Naive thymus-derived CD4-positive, alpha-beta T cell (primary cell): ENCODE results near the gene IL1RAPL1. TPM values are rescaled to one million over a fixed set of nuclear protein-coding genes. Genes with fewer than 3 reads are reported as not detected.

Experiments
- ATAC-seq: fragments of 150-1000 bp; cut with Tn5 transposase; 2 replicates; pipeline ENCODE4 v1.10.0; 2021; ENCODE audit warnings: mild to moderate bottlenecking, moderate library complexity
- CTCF ChIA-PET: fragments of 350-600 bp; sonication (Branson Sonifier 250); formaldehyde crosslinking; loops from one replicate; lab custom pipeline; 2021; ENCODE audit warnings: antibody characterized with exemption; lab: Charles Lee
- POLR2A ChIA-PET: fragments of 350-600 bp; sonication (Branson Sonifier 250); formaldehyde crosslinking; loops from one replicate; lab custom pipeline; 2021; ENCODE audit warnings: antibody characterized with exemption, inconsistent platforms; lab: Charles Lee
- DNase-seq, 9 donors: peaks; one replicate each; pipeline versions ENCODE4 v3.0.0 to v3.0.0-alpha.2; 2020 to 2022; ENCODE audit warnings: mixed read lengths in 1 of 9
- H3K27ac ChIP-seq: one replicate; pipeline ENCODE4 v1.7.0; 2013; ENCODE audit warnings: mild to moderate bottlenecking, low read depth, low read length, moderate library complexity
- H3K27me3 ChIP-seq, 2 donors: one replicate each; pipeline ENCODE4 v1.7.0; 2013; ENCODE audit warnings: low read length in 2 of 2, mild to moderate bottlenecking in 2 of 2, moderate library complexity in 2 of 2; ENCODE audit not compliant: control insufficient read depth in 2 of 2, insufficient read depth in 2 of 2
- H3K36me3 ChIP-seq, 3 experiments: 1 replicate in 2 of 3; 2 replicates in 1 of 3; pipeline ENCODE4 v1.7.0; 2013; ENCODE audit warnings: low read length in 3 of 3, mild to moderate bottlenecking in 3 of 3, moderate library complexity in 1 of 3; ENCODE audit not compliant: insufficient read depth in 3 of 3, control insufficient read depth in 2 of 3
- H3K4me1 ChIP-seq, 2 donors: one replicate each; pipeline ENCODE4 v1.7.0; 2013; ENCODE audit warnings: low read length in 2 of 2, mild to moderate bottlenecking in 2 of 2, moderate library complexity in 1 of 2; ENCODE audit not compliant: control insufficient read depth in 2 of 2, insufficient read depth in 2 of 2
- H3K4me3 ChIP-seq: 2 replicates; pipeline ENCODE4 v1.7.0; 2013; ENCODE audit warnings: mild to moderate bottlenecking, low read length
- H3K9me3 ChIP-seq, 3 experiments: 1 replicate in 2 of 3; 2 replicates in 1 of 3; pipeline ENCODE4 v1.7.0; 2013; ENCODE audit warnings: low read length in 3 of 3; ENCODE audit not compliant: control insufficient read depth in 2 of 3
- H3K27ac Mint-ChIP-seq, 9 donors: one replicate each; pipeline ENCODE4 v1.8.0; 2020 to 2022; ENCODE audit warnings: mixed read lengths in 9 of 9, mild to moderate bottlenecking in 8 of 9, moderate library complexity in 5 of 9, inconsistent platforms in 2 of 9
- H3K27me3 Mint-ChIP-seq, 5 donors: one replicate each; pipeline ENCODE4 v1.8.0; 2021 to 2022; ENCODE audit warnings: mixed read lengths in 5 of 5, mild to moderate bottlenecking in 1 of 5
- H3K36me3 Mint-ChIP-seq, 5 donors: one replicate each; pipeline ENCODE4 v1.8.0; 2020 to 2022; ENCODE audit warnings: mixed read lengths in 5 of 5, mild to moderate bottlenecking in 3 of 5, inconsistent platforms in 1 of 5
- H3K4me1 Mint-ChIP-seq, 7 donors: one replicate each; pipeline ENCODE4 v1.8.0; 2020 to 2022; ENCODE audit warnings: mixed read lengths in 7 of 7, mild to moderate bottlenecking in 3 of 7, inconsistent platforms in 1 of 7
- H3K4me3 Mint-ChIP-seq, 10 donors: one replicate each; pipeline ENCODE4 v1.8.0; 2020 to 2022; ENCODE audit warnings: mild to moderate bottlenecking in 10 of 10, mixed read lengths in 10 of 10, moderate library complexity in 6 of 10, inconsistent platforms in 2 of 10
- H3K9me3 Mint-ChIP-seq, 11 donors: one replicate each; pipeline ENCODE4 v1.8.0; 2020 to 2022; ENCODE audit warnings: mixed read lengths in 11 of 11, mild to moderate bottlenecking in 4 of 11, inconsistent platforms in 1 of 11, moderate library complexity in 1 of 11
- intact Hi-C, 2 donors: fragments of 100-400 bp; cut with micrococcal nuclease; formaldehyde crosslinking; loops; one replicate each; pipeline ENCODE4 v1.15.1; 2023
- polyA plus RNA-seq, 2 donors: library from polyadenylated mRNA; unstranded; fragments of 300-500 nt; fragmentation: Illumina TruSeq; gene quantifications; one replicate each; pipeline ENCODE4 v1.2.3, GENCODE V29; 2021
- total RNA-seq, 6 experiments: library from RNA in 5 of 6; stranded (reverse) in 5 of 6; gene quantifications; 1 replicate in 5 of 6; 2 replicates in 1 of 6; pipeline ENCODE4 v1.2.3 and lab custom pipeline; 2021 to 2026

IL1RAPL1 gene
- total and polyA plus RNA-seq, 7 experiments from 2014 or later = not detected

- no peaks in the 10 kb centered on the region for H3K27me3 Mint-ChIP-seq
- DNase-seq = no peak
- H3K36me3 Mint-ChIP-seq = no peaks in the 10 kb centered on the region
- no peaks in the 10 kb centered on the region for H3K27me3 ChIP-seq
- no peak overlapping the region for H3K4me3 Mint-ChIP-seq
- no peaks in the 10 kb centered on the region for H3K36me3 ChIP-seq
- H3K9me3 ChIP-seq = no peaks in the 10 kb centered on the region
- no peaks in the 10 kb centered on the region for H3K4me1 ChIP-seq
- intact Hi-C loops = no loop called here
- no peak overlapping the region for H3K27ac Mint-ChIP-seq
- no peak for ATAC-seq
- H3K9me3 Mint-ChIP-seq = peaks cover 0 to 3% (median 0%) of the 10 kb centered on the region in 11 donors
- no peaks in the 10 kb centered on the region for H3K4me1 Mint-ChIP-seq
- ChIA-PET CTCF (no interaction called here), POLR2A (no interaction called here)
- no peak overlapping the region for H3K27ac ChIP-seq
- H3K4me3 ChIP-seq = no peak overlapping the region
Measured at GRCh38 chrX:29491659-29492058, 904.4 kb downstream of the IL1RAPL1 start.

- Mint-ChIP-seq H3K4me1 (no peaks in the 10 kb centered on the region), H3K4me3 (no peak overlapping the region), H3K27ac (no peak overlapping the region), H3K9me3 (peaks cover 0 to 7% (median 2%) of the 10 kb centered on the region in 11 donors), H3K27me3 (no peaks in the 10 kb centered on the region), H3K36me3 (no peaks in the 10 kb centered on the region)
- ChIA-PET POLR2A (no interaction called here), CTCF (no interaction called here)
- no peak overlapping the region for H3K4me3 ChIP-seq
- ATAC-seq = no peak
- no peaks in the 10 kb centered on the region for H3K4me1 ChIP-seq
- no peaks in the 10 kb centered on the region for H3K36me3 ChIP-seq
- no peaks in the 10 kb centered on the region for H3K27me3 ChIP-seq
- no peak overlapping the region for H3K27ac ChIP-seq
- no peaks in the 10 kb centered on the region for H3K9me3 ChIP-seq
- intact Hi-C loops = no loop called here
- DNase-seq = no peak
Measured at GRCh38 chrX:29496636-29497180, 909.5 kb downstream of the IL1RAPL1 start.

- H3K4me3 Mint-ChIP-seq = no peak overlapping the region
- Histone ChIP-seq H3K4me3 (no peak overlapping the region), H3K27ac (no peak overlapping the region), H3K9me3 (no peaks in the 10 kb centered on the region), H3K4me1 (no peaks in the 10 kb centered on the region), H3K36me3 (no peaks in the 10 kb centered on the region), H3K27me3 (no peaks in the 10 kb centered on the region)
- no peak overlapping the region for H3K27ac Mint-ChIP-seq
- no peak for DNase-seq
- ChIA-PET CTCF (no interaction called here), POLR2A (no interaction called here)
- H3K27me3 Mint-ChIP-seq = no peaks in the 10 kb centered on the region
- intact Hi-C loops = no loop called here
- H3K36me3 Mint-ChIP-seq = no peaks in the 10 kb centered on the region
- no peaks in the 10 kb centered on the region for H3K4me1 Mint-ChIP-seq
- peaks cover 0 to 11% (median 3%) of the 10 kb centered on the region in 11 donors for H3K9me3 Mint-ChIP-seq
- no peak for ATAC-seq
Measured at GRCh38 chrX:29506729-29507128, 919.5 kb downstream of the IL1RAPL1 start.

GRCh38 chrX:29518100-29518499, 930.9 kb downstream of the IL1RAPL1 start:
- no peak overlapping the region for H3K4me3 ChIP-seq
- DNase-seq (no peak), ATAC-seq (no peak)
- Mint-ChIP-seq H3K27ac (no peak overlapping the region), H3K9me3 (peaks cover 0 to 12% (median 0%) of the 10 kb centered on the region in 11 donors), H3K4me1 (no peaks in the 10 kb centered on the region), H3K4me3 (peak overlapping the region in 1 of 10 donors; percentile 21), H3K36me3 (no peaks in the 10 kb centered on the region), H3K27me3 (no peaks in the 10 kb centered on the region)
- H3K4me1 ChIP-seq = no peaks in the 10 kb centered on the region
- intact Hi-C loops = no loop called here
- H3K27ac ChIP-seq = no peak overlapping the region
- ChIA-PET CTCF (no interaction called here), POLR2A (no interaction called here)
- no peaks in the 10 kb centered on the region for H3K36me3 ChIP-seq
- H3K27me3 ChIP-seq = no peaks in the 10 kb centered on the region
- H3K9me3 ChIP-seq = no peaks in the 10 kb centered on the region

- DNase-seq (no peak), ATAC-seq (no peak)
- no peaks in the 10 kb centered on the region for H3K9me3 ChIP-seq
- Mint-ChIP-seq H3K4me1 (no peaks in the 10 kb centered on the region), H3K9me3 (peaks cover 0 to 7% (median 0%) of the 10 kb centered on the region in 11 donors), H3K4me3 (no peak overlapping the region), H3K27ac (no peak overlapping the region), H3K36me3 (no peaks in the 10 kb centered on the region), H3K27me3 (no peaks in the 10 kb centered on the region)
- H3K4me1 ChIP-seq = no peaks in the 10 kb centered on the region
- intact Hi-C loops = no loop called here
- ChIA-PET CTCF (no interaction called here), POLR2A (no interaction called here)
- H3K27ac ChIP-seq = no peak overlapping the region
- H3K36me3 ChIP-seq = no peaks in the 10 kb centered on the region
- no peak overlapping the region for H3K4me3 ChIP-seq
- H3K27me3 ChIP-seq = no peaks in the 10 kb centered on the region
Measured at GRCh38 chrX:29528281-29528680, 941.0 kb downstream of the IL1RAPL1 start.

GRCh38 chrX:29530501-29530900, 943.3 kb downstream of the IL1RAPL1 start:
- Mint-ChIP-seq H3K27ac (no peak overlapping the region), H3K27me3 (no peaks in the 10 kb centered on the region), H3K4me3 (no peak overlapping the region), H3K9me3 (peaks cover 0 to 3% (median 0%) of the 10 kb centered on the region in 11 donors), H3K36me3 (no peaks in the 10 kb centered on the region), H3K4me1 (no peaks in the 10 kb centered on the region)
- no peaks in the 10 kb centered on the region for H3K36me3 ChIP-seq
- H3K4me3 ChIP-seq = no peak overlapping the region
- ChIA-PET CTCF (no interaction called here), POLR2A (no interaction called here)
- no peaks in the 10 kb centered on the region for H3K27me3 ChIP-seq
- no peaks in the 10 kb centered on the region for H3K9me3 ChIP-seq
- H3K4me1 ChIP-seq = no peaks in the 10 kb centered on the region
- intact Hi-C loops = no loop called here
- no peak for DNase-seq
- H3K27ac ChIP-seq = no peak overlapping the region
- no peak for ATAC-seq

- DNase-seq = no peak
- Mint-ChIP-seq H3K27me3 (no peaks in the 10 kb centered on the region), H3K4me3 (no peak overlapping the region), H3K9me3 (peaks cover 0 to 3% (median 0%) of the 10 kb centered on the region in 11 donors), H3K4me1 (no peaks in the 10 kb centered on the region), H3K27ac (no peak overlapping the region), H3K36me3 (no peaks in the 10 kb centered on the region)
- CTCF ChIA-PET = no interaction called here
- no peak for ATAC-seq
- H3K36me3 ChIP-seq = no peaks in the 10 kb centered on the region
- no peak overlapping the region for H3K27ac ChIP-seq
- H3K9me3 ChIP-seq = no peaks in the 10 kb centered on the region
- no peaks in the 10 kb centered on the region for H3K4me1 ChIP-seq
- intact Hi-C loops = no loop called here
- H3K27me3 ChIP-seq = no peaks in the 10 kb centered on the region
- no peak overlapping the region for H3K4me3 ChIP-seq
- POLR2A ChIA-PET = no interaction called here
Measured at GRCh38 chrX:29531336-29531735, 944.1 kb downstream of the IL1RAPL1 start.
